ENCODE results near the gene CARMIL1.

CARMIL1 gene

GRCh38 chr6:25635886-25636317, 356.7 kb downstream of the CARMIL1 start:
- no peak for DNase-seq

GRCh38 chr6:25637211-25637610, 358.0 kb downstream of the CARMIL1 start:
- no peak for DNase-seq

GRCh38 chr6:25637960-25638434, 358.8 kb downstream of the CARMIL1 start:
- peak; percentile 86 for DNase-seq

- DNase-seq: no peak
Observed at GRCh38 chr6:25639653-25640052, 360.5 kb downstream of the CARMIL1 start.

GRCh38 chr6:25640446-25640845, 361.3 kb downstream of the CARMIL1 start:
- no peak for DNase-seq

GRCh38 chr6:25640891-25641290, 361.7 kb downstream of the CARMIL1 start:
- DNase-seq: no peak

GRCh38 chr6:25641377-25641776, 362.2 kb downstream of the CARMIL1 start:
- no peak for DNase-seq

- no peak for DNase-seq
Observed at GRCh38 chr6:25641940-25642666, 362.9 kb downstream of the CARMIL1 start.

GRCh38 chr6:25642667-25643328, 363.6 kb downstream of the CARMIL1 start:
- DNase-seq: no peak

- DNase-seq: no peak
Observed at GRCh38 chr6:25645916-25646315, 366.7 kb downstream of the CARMIL1 start.

- no peak for DNase-seq
Observed at GRCh38 chr6:25649611-25650010, 370.4 kb downstream of the CARMIL1 start.

- peak; percentile 64 for DNase-seq
Observed at GRCh38 chr6:25652007-25652515, 372.9 kb downstream of the CARMIL1 start, which contains the start of gene SCGN. SCGN (plus strand) TSS chr6:25652215; CDS start chr6:25652404, 189 bp downstream.

GRCh38 chr6:25655723-25656122, 376.5 kb downstream of the CARMIL1 start:
- DNase-seq: no peak

GRCh38 chr6:25659633-25660368, 380.6 kb downstream of the CARMIL1 start:
- peak; percentile 86 for DNase-seq

GRCh38 chr6:25660512-25660911, 381.3 kb downstream of the CARMIL1 start:
- no peak for DNase-seq

- DNase-seq: no peak
Observed at GRCh38 chr6:25661129-25661779, 382.1 kb downstream of the CARMIL1 start.

GRCh38 chr6:25665455-25665854, 386.3 kb downstream of the CARMIL1 start:
- no peak for DNase-seq

GRCh38 chr6:25669413-25669812, 390.2 kb downstream of the CARMIL1 start:
- peak; percentile 6 for DNase-seq

Data from NCI-H1092 treated with DMSO at 0.1 percent for 48 hours (cell line).